Stimulated activated CD8-positive, alpha-beta memory T cell treated with anti-CD3 and anti-CD28 coated beads, Interleukin-7, amount 100 ng/mL, for 4 hours (primary cell): ENCODE measurements around the gene RBBP8NL.
"Not testable (repeated sequence)": the region's sequence is repeated elsewhere in the genome, so short reads cannot be mapped to it uniquely, and the experiment has no call there.

Source experiments
- DNase-seq, 2 donors: peaks; one replicate each; pipeline ENCODE4 v3.0.0-alpha.2; 2020; ENCODE audit warnings: low read depth in 2 of 2

RBBP8NL gene

DNA sequence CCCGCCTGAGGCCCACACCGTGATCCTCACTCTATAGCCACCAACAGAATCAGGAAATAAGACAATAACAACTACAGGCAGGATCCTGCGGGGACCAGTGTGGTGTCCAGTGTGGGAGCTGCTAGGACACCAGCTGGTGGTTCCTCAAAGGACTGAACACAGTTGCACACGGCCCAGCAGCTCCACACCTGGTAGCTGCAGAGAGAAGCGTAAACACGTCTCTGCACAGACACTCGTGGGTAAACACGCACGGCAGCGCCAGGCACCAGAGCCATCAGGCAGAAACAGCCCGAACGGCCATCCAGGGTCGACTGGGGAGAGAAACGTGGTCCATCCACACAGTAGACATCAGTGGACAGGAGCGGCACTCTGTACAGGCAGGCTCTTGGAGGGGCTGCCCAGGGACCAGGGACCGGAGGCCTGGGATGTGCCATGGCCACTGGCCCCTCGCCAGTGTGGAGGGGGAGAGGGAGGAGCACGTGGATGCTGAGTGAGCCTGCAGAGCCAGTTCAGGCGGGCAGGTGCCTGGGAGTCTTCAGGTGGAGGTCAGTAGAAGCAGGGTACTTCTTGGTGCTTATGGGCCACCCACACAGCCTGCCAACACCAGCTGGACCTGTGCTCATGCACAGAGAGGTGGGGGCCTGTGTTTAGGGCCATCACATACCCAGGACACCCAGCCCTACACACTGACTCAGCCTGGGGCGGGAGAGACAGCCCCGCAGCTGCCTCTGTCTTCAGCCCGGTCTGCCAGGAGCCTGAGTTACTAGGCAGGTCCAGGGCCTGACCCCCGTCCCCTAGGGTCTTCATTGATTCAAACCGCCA is 52.8 kb downstream of the RBBP8NL start:
- DNase-seq = no peak

DNA sequence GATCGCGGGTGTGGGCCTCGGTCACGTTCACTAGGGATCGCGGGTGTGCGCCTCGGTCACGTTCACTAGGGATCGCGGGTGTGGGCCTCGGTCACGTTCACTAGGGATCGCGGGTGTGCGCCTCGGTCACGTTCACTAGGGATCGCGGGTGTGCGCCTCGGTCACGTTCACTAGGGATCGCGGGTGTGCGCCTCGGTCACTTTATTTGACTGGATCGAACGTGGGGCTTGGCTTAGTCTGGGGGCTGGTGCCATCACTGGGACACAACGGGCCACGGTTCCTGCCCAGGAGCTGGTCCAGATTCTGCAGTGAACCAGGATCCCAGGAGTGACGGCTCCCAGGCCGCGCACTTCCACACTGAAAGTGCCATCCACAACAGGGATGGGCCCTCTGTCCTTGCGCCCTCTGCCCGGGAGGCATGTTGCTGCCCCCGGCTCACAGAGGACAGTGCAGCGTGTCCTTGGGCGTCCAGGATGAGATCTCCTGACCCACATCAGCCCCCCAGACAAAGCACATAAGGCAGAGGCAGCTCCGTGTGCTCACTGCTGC is 53.6 kb downstream of the RBBP8NL start:
- DNase-seq = not testable (repeated sequence)

- DNase-seq = no peak
Observed at GRCh38 chr20:62372042-62372993, 55.0 kb downstream of the RBBP8NL start.

DNA sequence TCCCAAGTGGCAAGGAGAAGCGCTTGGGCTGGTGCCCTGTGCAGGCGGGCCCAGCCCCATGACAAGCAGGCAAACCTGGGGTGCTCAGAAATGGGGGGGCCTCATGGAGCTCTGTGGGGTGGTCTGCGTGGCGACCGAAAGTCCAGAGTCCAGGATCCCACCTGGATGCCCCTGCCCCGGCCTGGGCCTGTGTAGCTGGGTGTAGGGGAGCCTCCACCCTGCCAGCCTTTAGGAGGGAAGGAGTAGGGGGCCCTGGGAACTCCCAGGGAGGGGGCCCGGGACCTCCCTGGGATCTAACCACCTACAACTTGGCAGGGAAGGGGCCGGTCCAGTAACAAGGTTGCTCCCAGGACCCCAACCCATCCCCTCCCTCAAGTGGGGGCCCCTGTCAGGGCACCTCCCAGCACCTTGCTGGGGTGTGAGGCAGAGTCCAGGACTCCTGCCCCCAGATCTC is 55.7 kb downstream of the RBBP8NL start:
- DNase-seq = no peak

DNA sequence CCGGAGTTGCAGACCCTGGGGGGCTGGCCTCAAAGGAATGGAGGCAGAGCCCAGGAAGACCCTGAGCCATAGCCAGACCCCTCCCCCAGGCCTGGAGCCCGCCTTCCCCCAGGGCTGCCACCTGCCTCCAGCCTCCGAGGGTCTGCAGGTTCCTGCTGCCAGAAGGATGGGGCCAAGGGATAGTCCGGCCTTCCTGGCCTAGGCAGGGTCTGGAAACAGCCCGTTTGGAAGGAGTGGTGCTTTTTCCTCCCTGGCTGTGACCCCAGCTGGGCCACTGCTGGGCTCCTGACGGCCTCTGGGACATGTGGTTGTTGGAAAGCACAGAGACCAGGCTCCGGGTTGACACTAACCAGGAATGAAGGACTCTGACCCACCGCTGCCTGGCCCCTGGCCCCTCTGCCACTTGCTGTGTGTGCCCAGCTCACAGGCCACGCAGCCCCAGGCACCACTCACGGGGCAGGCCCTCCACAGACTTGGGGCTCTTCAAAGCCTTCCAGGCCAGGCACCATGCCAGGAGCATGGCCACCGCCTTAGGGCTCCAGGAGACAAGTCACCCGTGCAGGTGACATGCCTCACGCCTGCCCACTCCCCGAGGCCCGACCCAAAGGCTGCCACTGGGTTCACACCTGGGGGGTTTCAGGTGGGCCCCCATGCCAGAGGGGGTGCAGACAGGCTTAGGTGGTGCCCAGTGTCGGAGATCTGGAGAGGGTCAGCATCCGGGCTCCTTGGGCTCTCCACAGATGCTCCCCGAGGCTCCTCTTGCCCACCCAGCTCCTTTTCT is 56.3 kb downstream of the RBBP8NL start:
- no peak for DNase-seq

- peak; percentile 14 to 43 for DNase-seq
Observed at GRCh38 chr20:62370115-62370806, 57.1 kb downstream of the RBBP8NL start.

GRCh38 chr20:62369815-62370114 is 57.6 kb downstream of the RBBP8NL start:
- no peak for DNase-seq

GRCh38 chr20:62368976-62369814 is 58.1 kb downstream of the RBBP8NL start:
- DNase-seq = no peak

DNA sequence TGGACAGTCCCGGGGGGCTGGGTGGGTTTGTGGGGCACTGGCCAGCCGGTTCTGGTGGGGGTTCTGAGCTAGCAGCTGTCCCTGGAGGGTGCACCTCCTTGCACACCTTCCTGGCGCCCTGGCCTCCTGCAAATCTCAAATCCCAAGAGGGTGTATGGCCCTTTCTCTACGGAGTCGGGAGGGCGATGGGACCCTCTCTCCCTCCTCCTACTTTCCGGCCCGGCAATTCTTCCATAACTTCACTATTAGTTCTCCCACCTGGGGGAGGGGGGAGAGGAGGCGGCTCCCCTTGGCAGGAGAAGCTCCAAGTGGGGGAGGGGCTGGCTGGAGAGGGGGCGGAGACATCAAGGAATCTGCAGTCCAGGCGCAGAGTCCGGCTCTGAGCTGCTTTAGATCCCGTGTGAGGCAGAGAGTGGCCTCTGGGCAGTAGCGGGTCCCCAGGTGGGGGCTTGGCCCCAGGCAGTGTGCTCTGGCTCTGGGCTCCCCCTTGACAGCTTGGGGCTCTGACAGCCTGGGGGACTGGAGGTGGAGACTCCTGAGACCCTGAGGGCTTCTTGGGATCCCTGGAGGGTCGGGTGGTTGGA is 58.9 kb downstream of the RBBP8NL start:
- no peak for DNase-seq

DNA sequence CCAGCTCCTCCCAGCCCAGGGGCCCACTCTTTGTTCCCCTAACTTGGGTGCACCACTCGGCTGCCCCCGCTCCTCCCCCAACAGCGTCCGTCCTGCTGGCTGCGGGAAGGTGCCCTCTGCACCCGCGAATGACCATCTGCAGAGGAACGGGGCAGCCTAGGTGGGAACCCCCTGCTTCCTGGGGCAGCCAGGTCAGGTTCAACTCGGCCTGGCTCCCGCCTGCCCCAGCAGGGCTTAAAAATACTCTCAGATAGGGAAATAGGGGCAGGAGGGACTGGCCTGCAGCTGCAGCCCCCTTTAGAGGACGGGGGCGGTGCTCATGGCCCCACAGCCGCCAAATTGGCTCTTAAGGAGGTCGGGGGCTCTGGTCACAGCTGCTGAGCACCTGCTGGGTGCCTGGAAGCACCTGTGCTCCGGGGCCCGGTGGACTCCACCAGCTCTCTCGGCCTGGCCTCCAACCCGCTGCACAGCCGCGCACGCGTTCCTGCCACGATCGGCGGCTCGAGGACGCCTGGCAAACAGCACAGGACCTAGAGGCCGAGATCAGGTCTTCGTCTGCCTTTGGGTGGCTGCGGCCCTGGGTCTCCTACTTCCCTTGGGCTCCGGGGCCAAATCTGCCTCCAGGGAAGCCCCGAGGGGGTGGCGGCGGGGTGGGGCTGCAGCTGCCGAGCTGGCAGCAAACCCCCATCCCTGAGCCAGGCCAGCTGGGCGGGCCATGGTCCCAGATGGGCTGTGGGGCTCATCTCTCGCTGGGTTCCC is 59.5 kb downstream of the RBBP8NL start:
- DNase-seq = no peak

DNA sequence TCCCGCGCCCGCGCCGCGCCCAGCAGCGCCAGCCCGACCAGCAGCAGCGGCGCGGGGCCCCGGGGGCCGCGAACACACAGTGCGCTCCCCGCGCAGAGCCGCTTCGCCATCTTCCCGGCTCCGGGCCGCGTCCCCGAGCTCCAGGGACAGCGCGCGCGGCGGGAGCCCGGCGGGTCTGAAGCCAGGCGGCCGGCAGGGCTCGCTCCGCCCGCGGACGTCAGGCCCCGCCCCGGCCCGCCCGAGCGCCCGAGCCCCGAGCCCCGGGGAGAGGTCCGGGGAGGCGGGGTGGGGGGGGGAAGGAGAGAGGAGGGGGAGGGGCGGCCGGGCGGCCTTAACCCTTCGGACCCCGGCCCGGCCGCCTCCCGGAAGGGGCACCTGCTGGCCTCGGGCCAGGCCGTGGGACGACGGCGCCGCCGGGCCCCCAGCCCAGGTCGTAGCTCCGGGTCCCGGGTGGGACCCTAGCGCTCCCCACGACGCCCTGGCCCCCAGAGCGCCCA is 60.2 kb downstream of the RBBP8NL start, which contains the start of gene LAMA5:
LAMA5 (minus strand) TSS at position 177 of the 497 bp plus-strand sequence; CDS start at position 110, 67 bp downstream.
- DNase-seq = no peak

DNA sequence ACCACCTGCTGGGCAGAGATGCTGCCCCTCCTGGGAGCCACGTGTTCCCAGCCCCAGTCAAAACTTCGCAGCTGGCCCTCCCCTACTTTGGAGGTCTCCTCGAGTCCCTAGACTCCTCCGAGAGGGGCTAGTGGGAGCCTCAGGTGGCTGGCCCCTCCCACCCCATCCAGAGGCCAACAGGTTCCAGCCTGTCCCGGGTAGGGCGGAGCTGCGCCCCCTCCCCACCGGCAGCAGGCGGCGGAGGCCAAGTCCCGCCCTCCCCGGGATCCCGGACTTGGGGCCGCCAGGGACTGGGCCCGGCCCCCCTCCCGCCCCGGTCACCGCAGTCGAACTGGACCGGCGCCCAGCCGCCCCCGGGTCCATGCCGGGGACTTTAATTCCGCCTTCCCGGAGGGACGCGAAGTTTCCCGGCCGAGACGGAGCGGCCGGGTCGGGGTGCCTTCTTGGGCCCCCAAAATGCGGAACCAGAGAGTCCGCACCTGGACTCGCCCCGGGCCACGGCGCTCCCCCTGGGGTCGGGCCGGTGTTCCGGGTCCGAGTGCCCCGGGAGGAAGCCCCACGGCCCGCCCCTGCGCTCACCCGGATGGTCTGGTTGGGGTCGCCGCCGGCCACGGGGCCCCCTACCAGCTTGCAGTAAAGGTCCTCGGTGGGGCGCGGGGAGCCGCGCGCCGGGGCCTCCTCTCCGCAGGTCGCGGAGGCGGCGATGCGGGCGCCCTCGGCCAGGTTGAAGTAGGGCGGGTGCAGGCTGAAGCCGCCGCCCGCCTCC is 60.8 kb downstream of the RBBP8NL start:
- no peak for DNase-seq

GRCh38 chr20:62365814-62366369 is 61.4 kb downstream of the RBBP8NL start:
- no peak for DNase-seq

GRCh38 chr20:62364911-62365736 is 62.2 kb downstream of the RBBP8NL start:
- no peak for DNase-seq

DNA sequence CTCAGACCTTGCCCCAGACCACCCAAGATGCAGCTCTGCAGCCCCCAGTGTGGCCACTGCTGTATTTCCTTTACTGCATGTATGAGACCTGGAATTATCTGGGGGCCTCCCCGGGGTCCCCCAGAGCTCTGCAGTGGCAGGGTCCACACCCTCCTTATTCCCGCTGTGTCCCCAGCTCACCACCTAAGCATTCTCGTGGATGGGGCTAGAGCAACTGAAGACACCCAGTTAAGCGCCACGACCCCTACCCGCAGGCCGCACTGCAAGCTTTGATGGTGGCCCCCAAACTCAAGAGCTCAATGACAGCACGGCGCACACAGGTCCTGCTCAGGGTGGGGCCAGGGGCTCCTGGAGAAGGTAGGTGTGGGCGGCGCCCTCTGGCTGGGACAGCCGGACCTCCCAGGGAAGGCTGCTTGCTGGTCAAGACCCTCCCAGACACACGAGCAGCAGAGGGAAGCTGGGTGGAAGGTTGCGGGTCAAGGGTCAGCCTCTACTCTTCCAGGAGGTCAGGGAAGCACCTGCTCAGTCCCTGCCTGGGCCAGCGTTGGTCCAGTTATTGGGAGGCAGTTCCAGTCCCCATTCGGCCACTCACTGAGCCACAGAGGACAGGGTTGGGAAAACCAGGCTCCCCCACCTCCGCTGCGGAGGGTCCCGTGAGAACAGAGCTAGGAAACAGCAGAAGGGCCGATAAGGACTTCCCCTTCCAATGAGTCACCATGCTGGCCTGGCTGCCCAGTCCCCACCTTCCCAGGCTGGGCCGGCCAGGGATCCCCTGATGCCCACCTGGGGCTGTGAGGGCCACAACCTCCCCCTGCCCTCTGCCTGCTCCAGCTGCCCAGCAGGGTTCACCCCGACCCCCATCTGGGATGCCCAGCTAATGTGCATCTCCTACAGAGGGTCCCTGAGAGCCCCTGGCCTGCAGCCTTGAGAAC is 63.2 kb downstream of the RBBP8NL start:
- no peak for DNase-seq
